K562 (cell line): ENCODE measurements around the gene TMPRSS9. TPM values are rescaled to one million over a fixed set of nuclear protein-coding genes. Genes with fewer than 3 reads are reported as not detected.

Experiments
- BCOR ChIP-seq: fragments of 450-650 bp; IDR thresholded peaks from 2 replicates; pipeline ENCODE4 v1.6.1; 2016
- CBFA2T2 ChIP-seq: fragments of 450-650 bp; conservative IDR thresholded peaks from 2 replicates; pipeline ENCODE4 v1.6.1; 2017; ENCODE audit warnings: mild to moderate bottlenecking
- CC2D1A ChIP-seq: fragments of 450-650 bp; IDR thresholded peaks from 2 replicates; pipeline ENCODE4 v1.6.1; 2017; ENCODE audit warnings: mild to moderate bottlenecking
- E2F3 ChIP-seq: fragments of 250-450 bp; sonication (Bioruptor Pico); IDR thresholded peaks from 2 replicates; pipeline ENCODE4 v1.4.0; 2020; ENCODE audit warnings: mild to moderate bottlenecking
- FIP1L1 ChIP-seq: fragments of 200-400 bp; formaldehyde crosslinking; IDR thresholded peaks from 2 replicates; pipeline ENCODE4 v1.6.1; 2018; ENCODE audit warnings: mild to moderate bottlenecking, low read depth, low read length; ENCODE audit not compliant: poor library complexity, severe bottlenecking
- FOXP1 ChIP-seq: sonication (generic); formaldehyde crosslinking; IDR thresholded peaks from 2 replicates; pipeline ENCODE4 v1.8.0; 2022; ENCODE audit warnings: mild to moderate bottlenecking, missing genetic modification reagents
- KDM2B ChIP-seq: fragments of 250-450 bp; sonication (Bioruptor Pico); IDR thresholded peaks from 2 replicates; pipeline ENCODE4 v1.8.0; 2021; ENCODE audit warnings: mild to moderate bottlenecking, moderate library complexity
- MED1 ChIP-seq: sonication (generic); formaldehyde crosslinking; IDR thresholded peaks from 2 replicates; pipeline ENCODE4 v1.8.1; 2023; ENCODE audit warnings: missing genetic modification reagents, borderline replicate concordance
- NRF1 ChIP-seq, 2 experiments: fragments of 450-650 bp; IDR thresholded peaks in 1 of 2; conservative IDR thresholded peaks in 1 of 2; 2 replicates each; pipeline ENCODE4 v1.6.1; 2014; ENCODE audit warnings: mild to moderate bottlenecking in 2 of 2
- RBM17 ChIP-seq: fragments of 200-400 bp; formaldehyde crosslinking; IDR thresholded peaks from 2 replicates; pipeline ENCODE4 v1.6.1; 2017; ENCODE audit warnings: low read depth, mild to moderate bottlenecking, low read length, borderline replicate concordance
- TEAD1 ChIP-seq, 2 experiments: fragments of 450-650 bp in 1 of 2; sonication (generic) in 1 of 2; formaldehyde crosslinking; IDR thresholded peaks; 2 replicates each; pipeline versions ENCODE4 v1.4.0 to v1.8.0; 2020 to 2022; ENCODE audit warnings: mild to moderate bottlenecking in 2 of 2, missing genetic modification reagents in 1 of 2
- ZKSCAN3 ChIP-seq: fragments of 250-450 bp; sonication (Bioruptor Pico); IDR thresholded peaks from 2 replicates; pipeline ENCODE4 v1.4.0; 2020
- ZNF121 ChIP-seq: sonication (generic); formaldehyde crosslinking; conservative IDR thresholded peaks from 2 replicates; pipeline ENCODE4 v1.8.0; 2022; ENCODE audit warnings: missing genetic modification reagents
- ZNF124 ChIP-seq: sonication (generic); formaldehyde crosslinking; IDR thresholded peaks from 2 replicates; pipeline ENCODE4 v1.8.1; 2022; ENCODE audit warnings: missing genetic modification reagents
- ZNF444 ChIP-seq: fragments of 250-450 bp; sonication (Bioruptor Pico); IDR thresholded peaks from 2 replicates; pipeline ENCODE4 v1.4.0; 2020; ENCODE audit warnings: mild to moderate bottlenecking, moderate library complexity
- polyA plus RNA-seq, 8 experiments: library from polyadenylated mRNA; depleted of rRNA in 4 of 8; stranded (reverse) in 5 of 8; unstranded in 3 of 8; fragments of >200 nt; fragmentation: Nextera tagmentation in 2 of 8; fragmentation: Illumina TruSeq in 1 of 8; extraction: Ambion mirVana in 2 of 8; extraction: Trizol in 1 of 8; gene quantifications; 2 replicates each; pipeline versions ENCODE4 v1.2.1 to v1.2.3, GENCODE V29; 2011 to 2014; ENCODE audit warnings: inconsistent platforms in 1 of 8, missing spikeins in 1 of 8
- total RNA-seq, 7 experiments: library from RNA; depleted of rRNA in 6 of 7; stranded (reverse); fragments of >200 nt in 6 of 7; fragmentation: Illumina TruSeq in 2 of 7; extraction: Trizol in 2 of 7; gene quantifications; 2 replicates each; pipeline versions ENCODE4 v1.2.1 to v1.2.3, GENCODE V29; 2011 to 2021; ENCODE audit warnings: low replicate concordance in 1 of 7
- TF ChIP-seq, protein P1 (sequence below): fragments of 450-650 bp; IDR thresholded peaks from 2 replicates; pipeline ENCODE4 v1.7.1; 2018; ENCODE audit warnings: mild to moderate bottlenecking, low read depth; ENCODE audit not compliant: partially characterized antibody
- TF ChIP-seq, protein P2 (sequence below): fragments of 250-450 bp; sonication (Bioruptor Pico); IDR thresholded peaks from 2 replicates; pipeline ENCODE4 v1.5.1; 2021; ENCODE audit warnings: mild to moderate bottlenecking
- TF ChIP-seq, protein P3 (sequence below): sonication (generic); formaldehyde crosslinking; IDR thresholded peaks from 2 replicates; pipeline ENCODE4 v1.8.0; 2023; ENCODE audit warnings: mild to moderate bottlenecking, missing genetic modification reagents
- TF ChIP-seq, protein P4 (sequence below): sonication (generic); formaldehyde crosslinking; IDR thresholded peaks from 2 replicates; pipeline ENCODE4 v1.5.0; 2020; ENCODE audit warnings: missing genetic modification reagents

Gene TMPRSS9
- total and polyA plus RNA-seq, 9 of the 15 experiments (the other 6 are each of a cell fraction or from before 2014, with no cell fraction given) = 0.01 to 0.03 TPM; not detected in 7

DNA sequence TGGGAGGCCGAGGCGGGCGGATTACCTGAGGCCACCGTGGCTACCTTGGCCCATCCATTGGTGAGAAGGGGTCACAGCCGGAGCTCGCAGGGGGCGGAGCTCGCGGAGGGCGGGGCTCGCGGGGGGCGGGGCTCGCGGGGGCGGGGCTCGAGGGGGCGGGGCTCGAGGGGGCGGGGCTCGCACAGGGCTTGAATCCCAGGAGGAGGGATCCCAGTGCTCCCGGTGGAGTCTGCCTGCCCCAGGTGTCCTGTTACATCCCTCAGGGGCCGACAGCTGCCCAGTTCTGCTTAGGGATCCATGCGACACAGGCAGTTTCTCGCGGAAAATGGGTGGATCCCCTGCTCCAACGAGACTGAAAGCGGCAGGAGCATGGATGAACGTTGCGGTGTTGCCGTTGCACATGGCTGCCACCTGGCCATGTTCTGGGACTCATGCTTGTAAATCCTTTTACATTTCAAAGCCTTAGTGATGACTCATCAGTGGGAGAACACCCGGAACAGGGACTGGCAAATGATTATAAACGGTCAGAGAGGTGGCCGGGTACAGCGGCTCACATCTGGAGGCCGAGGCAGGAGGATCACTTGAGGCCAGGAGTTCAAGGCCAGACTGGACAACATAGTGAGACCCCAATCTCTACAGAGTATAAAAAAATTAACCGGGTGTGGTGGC, 25.1 kb downstream of the TMPRSS9 start (continued):
- TF ChIP-seq, protein P1, sequence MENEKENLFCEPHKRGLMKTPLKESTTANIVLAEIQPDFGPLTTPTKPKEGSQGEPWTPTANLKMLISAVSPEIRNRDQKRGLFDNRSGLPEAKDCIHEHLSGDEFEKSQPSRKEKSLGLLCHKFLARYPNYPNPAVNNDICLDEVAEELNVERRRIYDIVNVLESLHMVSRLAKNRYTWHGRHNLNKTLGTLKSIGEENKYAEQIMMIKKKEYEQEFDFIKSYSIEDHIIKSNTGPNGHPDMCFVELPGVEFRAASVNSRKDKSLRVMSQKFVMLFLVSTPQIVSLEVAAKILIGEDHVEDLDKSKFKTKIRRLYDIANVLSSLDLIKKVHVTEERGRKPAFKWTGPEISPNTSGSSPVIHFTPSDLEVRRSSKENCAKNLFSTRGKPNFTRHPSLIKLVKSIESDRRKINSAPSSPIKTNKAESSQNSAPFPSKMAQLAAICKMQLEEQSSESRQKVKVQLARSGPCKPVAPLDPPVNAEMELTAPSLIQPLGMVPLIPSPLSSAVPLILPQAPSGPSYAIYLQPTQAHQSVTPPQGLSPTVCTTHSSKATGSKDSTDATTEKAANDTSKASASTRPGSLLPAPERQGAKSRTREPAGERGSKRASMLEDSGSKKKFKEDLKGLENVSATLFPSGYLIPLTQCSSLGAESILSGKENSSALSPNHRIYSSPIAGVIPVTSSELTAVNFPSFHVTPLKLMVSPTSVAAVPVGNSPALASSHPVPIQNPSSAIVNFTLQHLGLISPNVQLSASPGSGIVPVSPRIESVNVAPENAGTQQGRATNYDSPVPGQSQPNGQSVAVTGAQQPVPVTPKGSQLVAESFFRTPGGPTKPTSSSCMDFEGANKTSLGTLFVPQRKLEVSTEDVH = no peak
- no peak for TF ChIP-seq FIP1L1
- TF ChIP-seq, protein P2, sequence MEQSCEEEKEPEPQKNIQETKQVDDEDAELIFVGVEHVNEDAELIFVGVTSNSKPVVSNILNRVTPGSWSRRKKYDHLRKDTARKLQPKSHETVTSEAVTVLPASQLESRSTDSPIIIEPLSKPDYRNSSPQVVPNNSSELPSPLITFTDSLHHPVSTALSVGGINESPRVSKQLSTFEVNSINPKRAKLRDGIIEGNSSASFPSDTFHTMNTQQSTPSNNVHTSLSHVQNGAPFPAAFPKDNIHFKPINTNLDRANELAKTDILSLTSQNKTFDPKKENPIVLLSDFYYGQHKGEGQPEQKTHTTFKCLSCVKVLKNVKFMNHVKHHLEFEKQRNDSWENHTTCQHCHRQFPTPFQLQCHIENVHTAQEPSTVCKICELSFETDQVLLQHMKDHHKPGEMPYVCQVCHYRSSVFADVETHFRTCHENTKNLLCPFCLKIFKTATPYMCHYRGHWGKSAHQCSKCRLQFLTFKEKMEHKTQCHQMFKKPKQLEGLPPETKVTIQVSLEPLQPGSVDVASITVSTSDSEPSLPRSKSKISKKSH (CRISPR knock-in tag) = no peak
- TF ChIP-seq NRF1 (conservative IDR thresholded peaks at IDR 0.05 in 1 of 2, IDR thresholded peaks at IDR 0.05 in 1 of 2) = 0 out of 4 replicates have a peak, but pooled peaks have one; percentile 15 to 25
- TF ChIP-seq MED1 (CRISPR knock-in tag) = no peak
- no peak for TF ChIP-seq KDM2B
- TF ChIP-seq ZKSCAN3 (CRISPR knock-in tag) = no peak
- TF ChIP-seq, protein P3, sequence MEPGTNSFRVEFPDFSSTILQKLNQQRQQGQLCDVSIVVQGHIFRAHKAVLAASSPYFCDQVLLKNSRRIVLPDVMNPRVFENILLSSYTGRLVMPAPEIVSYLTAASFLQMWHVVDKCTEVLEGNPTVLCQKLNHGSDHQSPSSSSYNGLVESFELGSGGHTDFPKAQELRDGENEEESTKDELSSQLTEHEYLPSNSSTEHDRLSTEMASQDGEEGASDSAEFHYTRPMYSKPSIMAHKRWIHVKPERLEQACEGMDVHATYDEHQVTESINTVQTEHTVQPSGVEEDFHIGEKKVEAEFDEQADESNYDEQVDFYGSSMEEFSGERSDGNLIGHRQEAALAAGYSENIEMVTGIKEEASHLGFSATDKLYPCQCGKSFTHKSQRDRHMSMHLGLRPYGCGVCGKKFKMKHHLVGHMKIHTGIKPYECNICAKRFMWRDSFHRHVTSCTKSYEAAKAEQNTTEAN (CRISPR knock-in tag) = no peak
- peak; percentile 81 for TF ChIP-seq CC2D1A
- no peak for TF ChIP-seq CBFA2T2
- peak; percentile 100 for TF ChIP-seq ZNF121 (CRISPR knock-in tag)
- TF ChIP-seq BCOR = peak; percentile 99
- TF ChIP-seq RBM17 = no peak
- peak; percentile 81; the same call in 1 of the 2 replicates for TF ChIP-seq FOXP1
- TF ChIP-seq ZNF124 (CRISPR knock-in tag) = no peak
- TF ChIP-seq, protein P4, sequence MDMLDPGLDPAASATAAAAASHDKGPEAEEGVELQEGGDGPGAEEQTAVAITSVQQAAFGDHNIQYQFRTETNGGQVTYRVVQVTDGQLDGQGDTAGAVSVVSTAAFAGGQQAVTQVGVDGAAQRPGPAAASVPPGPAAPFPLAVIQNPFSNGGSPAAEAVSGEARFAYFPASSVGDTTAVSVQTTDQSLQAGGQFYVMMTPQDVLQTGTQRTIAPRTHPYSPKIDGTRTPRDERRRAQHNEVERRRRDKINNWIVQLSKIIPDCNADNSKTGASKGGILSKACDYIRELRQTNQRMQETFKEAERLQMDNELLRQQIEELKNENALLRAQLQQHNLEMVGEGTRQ (CRISPR knock-in tag) = no peak
- peak in 1 of 2 experiments; percentile 43; a peak in 1 of 4 replicates for TF ChIP-seq TEAD1 (CRISPR knock-in tag; IDR thresholded peaks at IDR 0.05)
- no peak for TF ChIP-seq E2F3
- TF ChIP-seq ZNF444 = no peak
